HG03280 (cell line): ENCODE results near the gene TMEM108.

Experiments
- ATAC-seq: cut with Tn5 transposase; IDR thresholded peaks from one replicate; pipeline ENCODE4 v1.9.1; 2021; ENCODE audit warnings: mild to moderate bottlenecking, moderate library complexity; ENCODE audit not compliant: unreplicated experiment

Gene TMEM108

GRCh38 chr3:133113927-133114597, 75.9 kb downstream of the TMEM108 start:
- no peak for ATAC-seq

DNA sequence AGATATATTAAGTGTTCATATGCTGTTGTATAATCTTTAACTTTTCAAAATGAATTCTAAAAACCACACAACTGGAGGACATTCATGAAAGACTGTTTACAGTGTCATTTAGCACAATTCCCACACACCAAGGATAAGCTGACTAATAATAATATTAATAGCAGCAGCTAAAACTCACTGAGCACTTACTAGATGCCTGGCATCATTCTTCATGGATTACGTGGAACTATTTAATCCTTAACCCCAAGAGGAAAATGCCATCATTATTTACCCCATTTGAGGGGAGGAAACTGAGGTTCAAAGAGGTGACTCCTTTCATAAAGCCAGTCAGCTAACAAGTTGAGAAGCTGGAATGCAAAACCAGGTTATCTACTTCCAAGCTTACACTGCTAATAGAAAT, 77.0 kb downstream of the TMEM108 start:
- ATAC-seq: no peak

DNA sequence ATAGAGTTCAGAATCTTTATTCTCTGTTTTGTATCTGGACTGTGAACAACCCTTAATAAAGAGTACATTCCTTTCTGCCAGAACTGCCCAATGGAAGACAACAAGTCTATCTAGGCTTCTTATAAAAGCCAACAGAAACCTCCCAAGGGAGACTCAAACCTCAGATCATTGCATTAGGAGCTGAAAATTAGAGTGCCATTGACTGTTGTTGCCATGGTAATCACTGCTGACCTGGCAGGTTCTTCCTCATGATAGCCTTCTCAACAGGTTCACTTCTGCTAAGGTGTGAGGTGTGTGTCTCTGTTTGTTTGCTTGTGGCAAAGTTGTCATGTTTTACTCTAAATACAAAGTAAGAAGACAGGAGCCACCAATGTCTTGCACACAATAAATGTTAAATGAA, 79.2 kb downstream of the TMEM108 start:
- no peak for ATAC-seq

DNA sequence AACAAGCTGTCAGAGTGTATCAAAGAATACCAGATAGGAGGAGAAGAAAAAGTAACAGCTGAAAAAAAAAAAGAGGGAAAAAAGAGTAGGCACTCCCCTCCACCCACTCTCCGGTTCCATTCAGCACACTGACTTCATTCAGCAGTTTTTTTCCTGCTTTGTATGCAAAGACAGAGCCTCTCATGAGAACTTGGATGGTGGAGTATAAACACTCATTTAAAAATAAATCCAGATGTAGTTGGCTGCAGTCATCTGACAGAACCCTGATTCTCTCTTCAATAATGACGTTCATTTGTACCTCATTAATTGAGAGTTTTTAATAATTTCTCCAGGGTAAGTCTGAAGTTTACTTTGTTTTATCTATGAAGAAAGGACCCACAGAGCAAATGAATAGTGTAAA, 81.0 kb downstream of the TMEM108 start:
- ATAC-seq: no peak

DNA sequence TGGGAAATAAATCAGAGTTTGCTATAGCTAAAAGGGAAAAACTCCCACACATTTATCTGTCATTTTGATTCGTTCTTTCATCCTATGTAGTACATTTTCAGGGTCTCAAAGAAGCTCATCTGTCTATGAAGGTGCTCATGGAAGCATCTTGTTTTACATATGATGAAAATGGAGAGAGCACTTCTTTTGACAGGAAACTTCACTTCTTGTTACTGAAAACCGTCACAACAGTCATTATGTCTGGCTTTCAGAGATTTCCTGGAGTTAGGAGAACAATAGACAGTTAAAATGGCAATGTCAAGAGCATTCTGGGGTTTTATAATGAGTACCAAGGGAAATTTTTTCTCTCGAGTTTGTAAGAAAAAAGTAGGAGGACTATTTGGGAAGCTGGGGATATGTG, 83.3 kb downstream of the TMEM108 start:
- ATAC-seq: no peak

DNA sequence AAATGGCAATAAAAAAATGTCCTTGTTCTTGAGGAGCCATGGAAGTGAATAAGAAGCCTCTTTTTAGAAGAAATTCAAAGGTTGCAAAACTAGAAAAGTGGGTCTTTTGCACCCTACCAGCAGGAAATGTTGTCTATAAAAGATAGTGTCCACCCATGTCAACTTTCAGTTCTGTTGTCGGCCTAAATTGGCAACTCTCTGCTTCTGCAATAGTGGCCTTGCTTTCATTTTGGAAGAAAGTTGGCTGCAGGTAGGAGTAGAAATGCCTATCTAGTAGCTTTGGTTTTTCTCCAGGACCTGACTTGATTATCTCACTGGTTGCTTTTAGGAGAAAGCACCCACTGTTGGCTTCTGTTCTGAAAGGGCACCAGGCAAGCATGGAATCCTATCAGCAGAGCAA, 85.4 kb downstream of the TMEM108 start:
- ATAC-seq: no peak

GRCh38 chr3:133124511-133124910, 86.3 kb downstream of the TMEM108 start:
- ATAC-seq: no peak

GRCh38 chr3:133125171-133125570, 87.0 kb downstream of the TMEM108 start:
- ATAC-seq: no peak

- no peak for ATAC-seq
These were observed 87.6 kb downstream of the TMEM108 start for GRCh38 chr3:133125802-133126201.

- no peak for ATAC-seq
These were observed 89.2 kb downstream of the TMEM108 start for GRCh38 chr3:133127381-133127780.

DNA sequence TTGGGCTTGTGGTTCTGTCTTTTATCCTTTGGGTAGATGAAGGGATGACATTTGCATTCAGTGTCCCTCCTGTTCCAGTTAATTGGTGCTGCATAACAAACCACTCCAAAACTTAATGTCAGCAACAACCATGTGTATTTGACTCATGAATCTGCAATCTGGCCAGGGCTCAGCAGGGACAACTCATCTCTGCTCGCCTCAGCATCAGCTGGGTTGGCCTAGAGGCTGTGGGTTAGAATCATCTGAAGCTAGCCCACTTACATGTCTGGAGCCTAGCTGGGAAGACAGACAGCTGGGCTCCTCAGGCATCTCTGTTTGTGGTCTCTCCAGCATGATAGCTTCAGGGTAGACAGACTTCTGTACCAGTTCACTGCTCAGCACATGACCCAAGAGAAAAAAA, 92.0 kb downstream of the TMEM108 start:
- ATAC-seq: no peak

GRCh38 chr3:133135306-133135705, 97.1 kb downstream of the TMEM108 start:
- ATAC-seq: no peak

DNA sequence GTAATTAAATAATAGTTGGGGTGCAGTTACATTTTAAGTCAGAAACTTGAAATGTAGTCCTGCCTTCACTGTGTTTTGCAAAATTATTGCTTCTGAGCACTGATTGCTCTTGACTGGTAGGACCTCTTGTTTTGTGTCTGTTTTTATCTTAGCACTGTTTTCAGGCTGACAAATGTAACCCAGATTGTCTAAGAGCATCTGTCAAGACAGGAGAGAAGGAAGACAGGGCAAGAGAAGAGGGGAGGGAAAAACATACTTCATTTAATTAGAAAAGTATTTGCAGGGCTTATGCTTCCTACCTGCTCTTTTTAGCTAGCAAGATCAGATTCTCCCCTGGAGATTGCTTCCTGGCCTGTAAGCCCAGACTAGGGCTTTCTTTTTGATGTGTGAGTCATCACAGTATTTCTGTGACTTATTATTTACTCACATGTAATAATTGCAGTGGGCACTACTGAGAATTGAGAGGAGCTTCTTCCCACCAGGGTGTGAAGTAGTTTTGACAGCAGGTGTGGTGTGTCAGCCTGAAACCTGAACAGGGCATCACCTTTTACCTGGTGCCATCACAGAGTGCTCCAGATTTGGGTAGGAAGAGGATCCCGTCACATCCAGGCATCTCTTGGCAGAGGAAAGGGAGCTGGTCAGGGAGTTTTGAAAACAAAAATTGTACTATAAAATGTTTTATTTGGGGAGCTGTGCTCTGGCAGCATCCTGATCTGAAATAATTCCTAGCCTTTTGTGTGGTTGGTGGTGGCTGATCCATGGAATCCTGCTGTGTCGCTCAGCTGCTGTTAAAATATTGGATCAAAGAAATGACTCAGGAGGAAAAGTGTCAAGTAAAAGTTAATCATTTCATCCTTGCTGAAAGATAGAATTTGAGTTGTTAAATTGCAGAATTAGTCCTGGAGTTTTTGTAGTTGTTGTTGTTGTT, 98.2 kb downstream of the TMEM108 start:
- no peak for ATAC-seq

DNA sequence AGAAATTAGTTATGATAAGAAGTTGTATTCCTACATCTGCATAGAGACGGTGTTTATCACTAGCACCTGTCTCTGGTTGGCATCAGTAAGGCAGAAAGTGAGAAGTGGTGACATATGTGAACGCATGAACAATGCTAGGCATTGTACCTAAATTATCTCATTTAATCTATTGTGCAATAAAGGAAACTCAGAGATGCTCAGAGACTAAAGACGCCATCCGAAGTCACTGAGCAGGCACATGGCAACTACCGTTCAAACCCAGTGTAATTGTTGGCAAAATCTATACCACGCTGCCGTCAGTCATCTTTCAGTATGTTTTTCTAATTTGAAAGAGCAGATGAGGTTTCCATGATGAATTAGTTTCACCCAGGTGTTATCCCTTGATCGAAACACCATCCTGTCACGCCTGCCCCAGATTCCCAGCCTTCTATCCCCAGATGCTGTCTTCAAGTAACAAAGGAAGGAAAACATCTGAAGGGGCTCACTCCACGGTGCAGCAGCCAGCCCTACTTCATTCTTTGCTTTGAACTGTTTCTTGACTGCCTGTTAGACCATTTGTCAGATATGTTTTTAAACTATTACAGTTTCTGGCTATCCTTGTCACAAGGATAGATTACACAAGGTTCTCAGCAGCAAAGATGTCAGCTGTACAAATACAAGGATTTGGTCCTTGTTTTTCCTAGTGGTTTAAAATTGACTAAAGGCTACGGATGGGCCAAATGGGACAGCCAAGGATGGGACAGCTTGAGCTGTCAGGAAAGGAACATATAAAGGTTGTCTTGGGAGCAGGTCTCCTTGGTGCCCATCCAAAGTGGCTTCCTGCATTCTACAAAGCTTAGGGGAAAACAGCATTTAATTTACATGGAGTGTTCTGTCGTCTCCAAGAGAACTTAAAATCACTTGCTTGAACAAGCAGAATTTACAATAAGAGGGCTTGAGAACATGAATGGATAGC, 99.1 kb downstream of the TMEM108 start:
- ATAC-seq: no peak

DNA sequence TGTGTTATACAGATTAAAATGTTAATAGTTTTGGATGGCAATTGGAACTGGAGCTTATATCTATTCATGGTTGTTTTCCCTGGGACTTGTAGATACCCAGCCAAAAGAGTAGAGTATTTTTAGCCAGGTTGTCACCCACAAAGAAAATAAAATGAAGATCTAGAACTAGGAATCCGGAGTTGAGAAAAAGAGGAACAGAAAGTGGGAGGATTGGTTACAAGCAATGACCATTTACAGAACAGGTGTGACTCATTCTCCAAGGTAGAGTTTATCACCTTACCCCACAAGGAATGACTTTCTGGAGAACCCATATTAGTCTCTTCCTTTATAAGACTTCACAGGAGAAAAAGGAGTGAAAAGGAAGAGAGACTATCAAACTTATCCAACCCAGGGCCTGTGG, 99.8 kb downstream of the TMEM108 start:
- ATAC-seq: peak; percentile 76

- ATAC-seq: no peak
These were observed 113.9 kb downstream of the TMEM108 start for GRCh38 chr3:133152056-133152455.

DNA sequence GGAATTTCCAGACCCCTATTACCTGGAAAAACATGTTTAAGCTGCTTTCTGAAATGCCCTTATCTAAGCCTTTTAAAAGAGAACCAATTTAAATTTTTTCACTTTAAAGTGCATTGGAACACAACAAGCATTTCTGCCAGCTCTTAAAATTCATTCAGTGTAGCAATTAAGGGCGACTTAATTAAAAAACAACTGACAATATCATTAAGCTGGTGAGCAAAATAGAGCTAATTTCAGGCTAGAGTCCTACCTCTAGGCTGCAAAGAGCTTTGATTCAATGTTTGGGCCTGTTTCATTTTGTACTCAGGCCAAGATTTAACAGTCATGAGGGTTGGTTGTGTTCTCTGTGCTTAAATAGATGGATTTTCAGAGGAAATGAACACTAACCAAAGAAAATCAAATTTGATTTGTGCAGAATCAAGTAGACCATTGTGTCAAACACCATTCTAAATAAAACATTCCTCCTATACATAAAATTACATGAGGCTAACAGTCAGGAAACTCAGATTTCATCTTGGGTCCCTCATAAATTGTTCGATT, 114.6 kb downstream of the TMEM108 start:
- ATAC-seq: no peak

GRCh38 chr3:133153382-133153781, 115.2 kb downstream of the TMEM108 start:
- ATAC-seq: no peak

GRCh38 chr3:133157716-133158115, 119.5 kb downstream of the TMEM108 start:
- ATAC-seq: no peak

DNA sequence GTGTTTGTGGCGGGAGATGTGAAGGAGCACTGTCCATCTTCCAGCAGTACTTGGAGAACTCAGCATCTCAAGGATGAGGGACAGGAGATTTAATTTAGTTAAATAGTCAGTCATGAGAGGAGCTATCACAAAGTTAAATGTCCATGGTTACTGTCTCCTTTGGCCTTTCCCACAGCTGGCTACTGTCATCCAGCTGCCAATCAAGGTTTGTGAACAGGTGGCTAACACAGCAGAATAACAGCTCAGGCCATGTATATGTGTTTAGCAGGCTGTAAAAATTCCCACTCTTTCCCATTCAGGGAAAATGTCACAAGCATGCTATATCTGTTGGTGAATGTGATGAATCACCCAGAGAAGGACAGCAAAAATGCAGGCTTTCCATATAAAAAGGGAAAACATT, 120.5 kb downstream of the TMEM108 start:
- no peak for ATAC-seq
